GM18499 (cell line): ENCODE results near the gene RNU1-4.
"Not testable (repeated sequence)": the region's sequence is repeated elsewhere in the genome, so short reads cannot be mapped to it uniquely, and the experiment has no call there.

ENCODE experiments used
- ATAC-seq: cut with Tn5 transposase; IDR thresholded peaks from one replicate; pipeline ENCODE4 v1.9.1; 2021; ENCODE audit warnings: moderate number of reproducible peaks; ENCODE audit not compliant: insufficient read depth, unreplicated experiment

RNU1-4 gene

GRCh38 chr1:16764820-16765655, 24.7 kb downstream of the RNU1-4 start:
- ATAC-seq: not testable (repeated sequence)

DNA sequence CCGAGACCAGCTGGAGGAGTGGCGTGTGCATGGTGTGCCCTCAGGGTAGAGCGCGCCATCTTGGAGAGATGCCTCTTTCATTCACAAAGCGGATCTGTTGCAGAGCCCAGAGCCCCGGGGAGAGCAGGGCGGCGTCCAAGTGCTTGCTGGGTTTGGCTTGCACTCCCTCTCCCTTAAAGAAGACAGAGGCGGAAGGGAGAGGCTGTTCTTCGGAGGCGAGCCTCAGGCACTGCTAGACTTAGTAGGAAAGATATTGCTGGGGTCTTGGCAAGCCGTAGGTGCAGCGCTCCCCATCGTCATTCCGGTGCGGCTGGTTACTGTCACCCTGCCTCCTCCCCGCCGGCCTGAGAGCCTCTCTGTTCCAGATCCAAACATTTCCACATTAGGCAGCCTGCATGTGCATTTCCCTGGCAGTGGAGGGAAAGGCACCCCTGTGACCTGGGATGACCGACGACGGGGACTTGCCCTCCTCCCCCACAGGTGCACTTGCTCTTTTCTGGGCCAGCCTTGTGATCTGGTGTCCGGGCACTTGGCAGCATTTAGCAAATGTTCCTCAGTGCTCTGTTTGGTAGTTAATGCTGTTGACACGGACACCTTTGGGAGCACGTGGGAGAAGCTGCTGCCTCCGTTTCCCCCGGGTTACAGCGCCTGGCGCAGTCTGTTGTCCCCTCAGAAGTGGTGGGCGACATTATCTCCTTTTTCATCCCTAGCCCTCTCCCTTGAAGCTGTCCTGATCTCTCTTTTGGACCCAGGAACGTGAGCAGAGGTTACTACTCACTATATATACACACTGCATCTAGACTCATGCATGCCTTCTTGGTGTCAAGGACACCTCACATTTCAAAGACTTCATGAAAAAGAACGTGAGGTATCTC, 25.7 kb downstream of the RNU1-4 start:
- not testable (repeated sequence) for ATAC-seq

DNA sequence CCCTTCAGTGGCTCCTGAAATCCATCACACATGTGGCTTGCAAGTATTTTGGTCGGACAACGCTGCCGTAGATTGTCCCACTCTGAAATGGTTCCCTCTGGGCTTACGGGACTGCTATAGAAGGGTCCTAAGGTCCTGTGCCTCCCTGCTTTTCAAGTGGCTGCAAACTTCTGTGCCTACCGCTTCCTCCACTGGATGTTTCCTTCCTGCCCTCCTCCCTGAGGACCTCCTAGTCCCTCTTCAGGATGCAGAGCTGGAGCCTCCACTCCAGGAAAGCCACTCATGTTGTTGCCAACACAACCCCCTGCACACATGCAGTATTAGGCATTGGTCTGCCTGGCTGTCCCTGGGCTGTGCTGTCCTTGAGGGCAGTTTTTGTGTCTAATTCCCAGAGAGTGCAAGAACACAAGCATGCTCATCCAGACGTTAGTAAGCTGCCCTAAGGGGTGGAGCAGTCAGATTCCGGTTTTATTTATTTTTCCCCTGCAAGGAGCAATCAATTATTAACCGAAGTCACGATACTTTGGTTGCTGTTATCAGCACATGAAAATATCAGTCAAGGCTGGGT, 26.5 kb downstream of the RNU1-4 start:
- ATAC-seq: not testable (repeated sequence)

DNA sequence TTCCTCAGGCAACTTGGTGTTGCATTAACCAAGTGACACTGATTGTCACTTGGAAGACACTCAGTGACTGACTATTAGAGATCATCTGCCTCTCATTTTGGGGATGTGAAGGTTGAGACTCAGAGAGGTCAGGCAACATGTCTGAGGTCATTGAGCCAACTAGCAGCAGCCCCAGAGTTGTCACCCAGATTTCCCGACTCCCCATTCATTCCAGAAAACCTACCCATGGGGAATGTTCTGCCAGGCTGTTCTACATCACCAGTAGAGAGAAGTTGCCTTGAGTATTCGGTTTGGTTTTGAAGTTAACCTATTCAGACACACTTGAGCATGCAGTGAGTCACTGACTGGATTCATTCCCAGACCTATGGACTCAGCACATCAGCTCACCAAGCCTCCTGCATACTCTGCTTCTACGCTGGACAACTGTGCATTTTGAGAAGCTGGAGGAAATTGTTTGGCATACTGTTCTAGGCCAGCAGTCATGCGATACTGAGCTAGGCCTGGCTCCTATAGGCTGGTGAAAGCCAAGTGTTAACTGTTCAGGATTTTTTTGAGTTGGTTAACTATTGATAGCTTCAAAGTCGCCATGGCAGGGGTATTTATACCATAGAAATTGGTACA, 29.9 kb downstream of the RNU1-4 start:
- ATAC-seq: not testable (repeated sequence)

GRCh38 chr1:16770896-16771446, 30.7 kb downstream of the RNU1-4 start:
- ATAC-seq: not testable (repeated sequence)

DNA sequence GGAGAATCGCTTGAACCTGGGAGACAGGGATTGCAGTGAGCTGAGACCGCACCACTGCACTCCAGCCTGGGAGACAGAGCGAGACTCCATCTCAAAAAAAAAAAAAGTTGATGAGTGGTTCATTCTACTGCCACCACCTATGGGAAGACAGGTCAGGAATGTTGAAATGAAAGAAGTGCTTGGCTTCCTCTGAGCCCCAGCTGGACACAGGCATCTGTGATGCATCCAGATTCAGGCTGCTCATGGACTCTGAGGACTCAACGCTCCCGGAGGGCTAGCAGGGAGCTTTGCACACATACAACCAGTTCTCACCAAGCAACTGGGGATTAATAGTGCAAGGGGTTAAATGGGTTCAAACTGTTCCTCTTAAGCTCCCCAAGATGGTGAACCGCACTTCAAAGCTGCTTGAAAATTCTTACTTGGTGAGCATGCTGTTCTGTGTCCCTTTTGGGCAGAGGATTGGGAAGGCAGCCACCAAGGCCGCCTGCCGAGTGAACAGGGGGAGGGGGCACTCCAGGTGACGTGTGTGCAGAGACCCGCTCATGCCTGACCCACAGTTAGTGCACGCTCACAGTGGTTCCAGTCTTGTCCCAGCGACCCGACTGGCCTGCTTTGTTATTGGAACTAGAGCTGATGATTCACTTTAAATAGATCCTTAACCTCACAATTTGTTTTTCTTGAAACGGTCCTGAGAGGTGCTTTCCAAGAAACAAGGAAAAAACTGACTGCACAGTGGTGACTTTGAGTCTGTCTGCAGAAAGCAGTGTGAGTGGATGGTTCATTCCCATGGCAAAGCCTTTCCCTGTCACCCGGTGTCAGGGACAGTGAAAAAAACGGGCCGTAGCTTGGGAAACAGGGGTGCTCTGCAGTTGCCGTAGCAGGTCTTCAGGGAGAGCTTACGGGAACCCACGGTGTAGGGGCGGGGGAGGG, 32.2 kb downstream of the RNU1-4 start:
- ATAC-seq: not testable (repeated sequence)

- not testable (repeated sequence) for ATAC-seq
Observed at GRCh38 chr1:16773205-16773596, 32.9 kb downstream of the RNU1-4 start.

DNA sequence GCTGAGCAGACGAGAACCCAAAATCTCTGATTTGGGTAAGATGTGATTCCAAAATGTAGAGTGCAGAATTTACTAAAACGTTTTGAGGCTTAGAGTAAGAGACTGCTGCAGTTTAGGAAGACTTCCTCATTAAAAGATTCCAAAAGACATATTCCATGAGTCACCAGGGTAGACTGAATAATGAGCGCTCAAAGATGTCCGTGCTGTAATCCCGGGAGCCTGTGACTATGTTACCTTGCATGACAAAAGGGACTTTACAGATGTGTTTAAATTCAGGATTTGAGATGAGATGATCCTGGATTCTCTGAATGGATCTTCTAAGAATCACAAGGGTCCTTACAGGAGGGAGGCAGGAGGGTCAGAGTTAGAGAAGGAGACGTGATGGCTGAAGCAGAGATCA, 33.4 kb downstream of the RNU1-4 start:
- not testable (repeated sequence) for ATAC-seq

GRCh38 chr1:16774773-16775172, 34.5 kb downstream of the RNU1-4 start:
- ATAC-seq: not testable (repeated sequence)

DNA sequence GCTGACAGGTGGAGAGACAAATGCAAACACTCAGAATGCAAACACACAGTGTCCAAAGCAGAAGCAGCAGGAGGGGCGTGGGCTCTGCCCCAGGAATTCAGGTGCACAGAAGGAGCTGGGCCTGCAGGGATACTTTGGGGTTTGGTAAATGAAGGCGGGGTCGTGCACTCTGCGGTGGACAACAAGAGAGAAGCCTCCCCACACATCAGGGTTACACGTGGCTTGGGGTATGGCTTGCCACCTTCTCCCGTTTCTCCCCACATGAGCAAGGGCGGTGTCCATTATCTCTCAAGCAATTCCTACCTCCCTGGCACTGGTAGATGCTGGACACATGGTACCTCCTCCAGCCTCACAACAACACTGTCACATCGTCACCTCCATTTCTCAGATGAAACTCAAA, 35.0 kb downstream of the RNU1-4 start:
- not testable (repeated sequence) for ATAC-seq

DNA sequence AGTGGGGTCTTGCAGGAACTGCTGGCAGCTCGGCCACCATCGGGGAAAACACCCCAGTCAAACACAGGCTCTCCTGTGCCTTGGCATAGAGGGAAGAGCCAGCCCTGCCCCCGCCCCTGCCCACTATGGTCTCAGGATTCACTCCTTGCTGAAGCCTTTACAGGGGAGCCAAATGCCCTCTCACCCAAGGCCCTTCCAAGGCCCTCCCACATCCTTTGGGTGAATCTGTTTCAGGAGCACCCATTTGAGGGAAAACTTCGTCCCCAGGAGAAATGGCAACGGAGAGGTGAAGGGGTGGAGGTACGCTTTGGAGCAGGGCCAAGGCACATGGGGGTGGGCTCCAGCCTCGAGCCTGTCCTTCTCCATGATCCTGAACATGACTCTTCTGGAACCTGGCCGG, 35.9 kb downstream of the RNU1-4 start:
- ATAC-seq: not testable (repeated sequence)

- not testable (repeated sequence) for ATAC-seq
Observed at GRCh38 chr1:16776835-16777234, 36.5 kb downstream of the RNU1-4 start.

- ATAC-seq: not testable (repeated sequence)
Observed at GRCh38 chr1:16777821-16778220, 37.5 kb downstream of the RNU1-4 start.

DNA sequence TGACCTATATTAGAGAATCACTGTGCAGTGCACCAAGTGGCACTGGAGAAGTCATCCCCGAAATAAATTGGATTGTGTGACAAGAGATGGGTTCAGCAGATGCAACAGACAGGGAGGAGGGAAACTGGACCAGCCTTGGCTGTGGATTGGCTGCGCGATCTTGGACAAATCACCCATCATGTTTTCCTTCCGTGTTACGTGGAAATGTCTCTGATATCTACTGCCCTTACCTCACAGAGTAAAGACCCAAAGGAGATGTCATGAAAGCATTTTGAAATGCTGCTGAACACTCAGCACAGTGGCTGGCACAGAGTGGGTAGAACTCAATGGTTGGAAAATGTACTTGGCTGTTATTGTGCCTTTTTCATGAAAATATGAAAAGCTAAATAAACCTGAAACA, 39.2 kb downstream of the RNU1-4 start:
- not testable (repeated sequence) for ATAC-seq

GRCh38 chr1:16781033-16781432, 40.7 kb downstream of the RNU1-4 start:
- not testable (repeated sequence) for ATAC-seq

DNA sequence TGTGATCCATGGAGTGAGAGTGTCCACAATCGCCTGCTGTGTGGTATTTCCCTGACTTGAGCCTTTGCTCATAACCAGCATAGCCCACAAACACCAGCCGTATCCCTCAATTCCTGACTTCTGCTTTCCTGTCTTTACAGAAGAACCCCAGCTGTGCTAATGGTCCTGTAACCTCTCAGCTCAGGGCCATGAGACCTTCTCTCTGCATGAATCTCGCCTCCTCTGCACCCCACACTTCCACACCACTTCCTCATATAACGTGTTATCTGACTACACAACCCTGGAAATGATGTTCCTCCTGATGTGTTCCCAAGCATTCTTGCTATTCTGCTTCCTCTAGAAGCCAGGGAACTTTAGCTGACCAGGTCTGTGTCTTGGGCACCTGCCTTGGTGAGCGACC, 41.3 kb downstream of the RNU1-4 start:
- ATAC-seq: not testable (repeated sequence)

- not testable (repeated sequence) for ATAC-seq
Observed at GRCh38 chr1:16784955-16785354, 44.6 kb downstream of the RNU1-4 start.

DNA sequence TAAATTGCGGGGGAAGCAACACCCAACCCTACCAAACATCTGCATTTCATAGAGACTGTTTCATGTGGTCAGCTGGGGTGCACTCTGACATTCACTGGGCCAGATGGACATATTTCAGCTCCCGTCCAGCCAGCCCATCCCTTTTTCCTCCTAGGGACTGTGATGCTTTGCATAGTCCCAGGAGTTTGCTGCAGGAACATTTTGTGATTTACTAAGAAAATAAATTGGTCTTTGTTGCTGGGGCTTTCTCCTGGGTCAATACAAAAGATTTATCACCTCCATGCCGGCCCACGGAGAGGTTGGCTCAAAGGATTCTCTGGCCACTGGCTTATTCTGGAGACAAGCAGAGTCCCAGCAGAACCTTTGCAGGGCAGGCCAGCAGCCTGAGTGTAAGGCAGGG, 46.0 kb downstream of the RNU1-4 start:
- not testable (repeated sequence) for ATAC-seq

DNA sequence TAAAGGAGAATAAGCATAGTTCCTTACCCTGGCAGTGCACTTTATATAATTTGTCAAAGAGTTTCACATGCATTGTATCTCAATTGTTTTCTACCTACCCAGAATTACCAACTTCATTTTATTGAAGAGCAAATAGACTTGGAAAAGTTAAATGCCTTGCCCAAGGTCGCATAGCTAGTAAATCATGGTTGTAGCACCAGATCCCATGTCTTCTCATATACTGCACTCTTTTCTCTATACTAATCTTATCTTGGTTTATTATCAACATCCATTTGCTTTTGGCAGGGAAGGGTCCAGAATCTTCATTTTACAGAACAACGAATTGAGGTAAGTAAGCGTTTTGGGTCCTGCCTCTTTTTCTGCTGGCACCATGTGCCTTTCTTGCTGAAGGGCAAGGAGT, 46.9 kb downstream of the RNU1-4 start:
- ATAC-seq: not testable (repeated sequence)
